Mucosa of descending colon (tissue), 3 donors: ENCODE results near the gene IL26. TPM values are rescaled to one million over a fixed set of nuclear protein-coding genes. Genes with fewer than 3 reads are reported as not detected.
"Not testable (repeated sequence)": the region's sequence is repeated elsewhere in the genome, so short reads cannot be mapped to it uniquely, and the experiment has no call there.

ENCODE experiments used
- ATAC-seq: fragments of 200-7000 bp; cut with Tn5 transposase; one replicate; pipeline ENCODE4 v1.9.1; 2020; ENCODE audit warnings: mild to moderate bottlenecking, moderate library complexity
- DNase-seq, 3 donors: peaks; one replicate each; pipeline ENCODE4 v3.0.0-alpha.2; 2020
- H3K36me3 ChIP-seq: fragments of 200-600 bp; one replicate; pipeline ENCODE4 v1.8.0; 2021; ENCODE audit warnings: low read depth, mild to moderate bottlenecking
- H3K4me1 ChIP-seq: fragments of 200-600 bp; one replicate; pipeline ENCODE4 v1.8.0; 2021; ENCODE audit warnings: low read depth, mild to moderate bottlenecking
- H3K4me3 ChIP-seq: fragments of 200-600 bp; one replicate; pipeline ENCODE4 v1.8.0; 2021; ENCODE audit warnings: mild to moderate bottlenecking
- H3K9me3 ChIP-seq: fragments of 200-600 bp; one replicate; pipeline ENCODE4 v1.8.0; 2021; ENCODE audit warnings: mild to moderate bottlenecking
- intact Hi-C, 2 donors: fragments of 100-400 bp; cut with DNase I in 1 of 2; cut with micrococcal nuclease in 1 of 2; formaldehyde crosslinking; loops; one replicate each; pipeline versions ENCODE4 v1.11.0 to v1.11.1; 2022; cut with DNase I, micrococcal nuclease
- total RNA-seq, 3 donors: library from RNA; stranded (reverse); fragmentation: NEBNext Ultra II Directional in 2 of 3; extraction: Animal tissue kit (Norgen Biotek cat#: 25700) in 2 of 3; gene quantifications; one replicate each; pipeline versions ENCODE4 v1.2.1 to v1.2.4, GENCODE V29; 2021 to 2023
- TF ChIP-seq, protein P1 (sequence below): fragments of 200-600 bp; IDR thresholded peaks from one replicate; pipeline ENCODE4 v1.8.0; 2022; ENCODE audit warnings: antibody characterized with exemption, mild to moderate bottlenecking
- donor health status: DM: no; HTN: no; CAD: no; lungs with moderate emphysema.
- donor health status: DM: no; HTN: no; CAD: no.
- donor health status: DM: no; HTN: yes; CAD: no.

Gene IL26
- total RNA-seq, 3 donors from 2014 or later, result not detected

DNA sequence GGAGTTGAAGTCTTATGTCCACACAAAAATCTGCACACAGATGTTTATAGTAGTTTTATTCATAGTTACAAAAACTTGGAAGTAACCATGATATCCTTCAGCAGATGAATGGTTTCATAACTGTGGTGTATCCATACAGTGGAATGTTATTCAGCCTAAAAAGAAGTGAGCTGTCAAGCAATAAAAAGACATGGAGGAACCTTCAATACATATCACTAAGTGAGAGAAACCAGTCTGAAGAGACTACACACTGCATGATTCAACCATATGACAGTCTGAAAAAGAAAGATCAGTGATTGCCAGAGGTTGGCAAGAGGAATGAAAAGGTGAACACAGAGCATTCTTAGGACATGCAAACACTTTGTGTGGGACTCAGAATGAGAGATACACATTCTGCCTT, 47.4 kb downstream of the IL26 start:
- H3K9me3 ChIP-seq, result no peaks in the 10 kb centered on the region
- DNase-seq (no peak), ATAC-seq (no peak)
- H3K4me3 ChIP-seq, result no peak overlapping the region
- intact Hi-C loops, result no loop called here
- H3K36me3 ChIP-seq, result no peaks in the 10 kb centered on the region
- TF ChIP-seq, protein P1, sequence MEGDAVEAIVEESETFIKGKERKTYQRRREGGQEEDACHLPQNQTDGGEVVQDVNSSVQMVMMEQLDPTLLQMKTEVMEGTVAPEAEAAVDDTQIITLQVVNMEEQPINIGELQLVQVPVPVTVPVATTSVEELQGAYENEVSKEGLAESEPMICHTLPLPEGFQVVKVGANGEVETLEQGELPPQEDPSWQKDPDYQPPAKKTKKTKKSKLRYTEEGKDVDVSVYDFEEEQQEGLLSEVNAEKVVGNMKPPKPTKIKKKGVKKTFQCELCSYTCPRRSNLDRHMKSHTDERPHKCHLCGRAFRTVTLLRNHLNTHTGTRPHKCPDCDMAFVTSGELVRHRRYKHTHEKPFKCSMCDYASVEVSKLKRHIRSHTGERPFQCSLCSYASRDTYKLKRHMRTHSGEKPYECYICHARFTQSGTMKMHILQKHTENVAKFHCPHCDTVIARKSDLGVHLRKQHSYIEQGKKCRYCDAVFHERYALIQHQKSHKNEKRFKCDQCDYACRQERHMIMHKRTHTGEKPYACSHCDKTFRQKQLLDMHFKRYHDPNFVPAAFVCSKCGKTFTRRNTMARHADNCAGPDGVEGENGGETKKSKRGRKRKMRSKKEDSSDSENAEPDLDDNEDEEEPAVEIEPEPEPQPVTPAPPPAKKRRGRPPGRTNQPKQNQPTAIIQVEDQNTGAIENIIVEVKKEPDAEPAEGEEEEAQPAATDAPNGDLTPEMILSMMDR, result no peak
- no peaks in the 10 kb centered on the region for H3K4me1 ChIP-seq

DNA sequence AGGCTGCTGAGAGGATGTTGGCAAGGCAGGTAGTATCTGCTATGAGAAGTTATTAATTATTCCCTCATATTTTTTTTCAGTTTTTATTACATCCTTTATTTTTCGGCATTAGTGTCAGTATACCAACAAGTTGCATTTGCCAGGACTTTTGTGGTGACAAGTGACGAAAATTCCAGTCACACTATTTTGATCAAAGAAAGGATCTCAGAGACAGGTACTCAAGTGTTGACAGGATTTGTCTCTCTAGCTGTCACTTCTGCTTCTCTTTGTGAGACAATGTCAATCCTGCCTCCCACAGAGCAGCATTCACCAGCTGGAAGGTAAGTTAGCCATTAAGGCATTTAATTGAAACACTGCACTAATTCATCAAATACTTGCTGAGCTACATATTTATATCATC, 48.0 kb downstream of the IL26 start:
- intact Hi-C loops, result no loop called here
- Histone ChIP-seq H3K4me3 (no peak overlapping the region), H3K36me3 (no peaks in the 10 kb centered on the region), H3K4me1 (no peaks in the 10 kb centered on the region), H3K9me3 (no peaks in the 10 kb centered on the region)
- TF ChIP-seq, protein P1, result no peak
- no peak for ATAC-seq
- DNase-seq, result no peak

DNA sequence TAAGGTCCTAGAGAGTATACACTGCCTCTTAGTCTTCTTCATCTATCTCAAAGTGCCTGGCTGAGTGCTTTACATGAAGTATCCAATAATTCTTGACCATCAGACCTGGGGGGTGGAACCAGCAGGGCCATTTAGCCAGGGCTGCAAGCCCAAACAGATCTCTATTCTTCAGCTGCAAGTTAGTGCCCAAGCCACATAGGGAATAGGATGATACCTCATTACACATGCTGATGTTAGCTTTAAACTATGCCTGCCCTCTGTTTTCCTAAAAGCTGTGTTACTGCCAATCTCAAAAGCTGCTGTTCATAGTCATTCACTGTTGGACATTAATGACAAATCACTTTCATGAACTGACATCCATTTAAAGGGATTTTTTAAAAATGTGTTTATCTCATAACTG, 49.4 kb downstream of the IL26 start:
- DNase-seq (no peak), ATAC-seq (no peak)
- Histone ChIP-seq H3K36me3 (no peaks in the 10 kb centered on the region), H3K4me1 (no peaks in the 10 kb centered on the region), H3K4me3 (no peak overlapping the region), H3K9me3 (no peaks in the 10 kb centered on the region)
- TF ChIP-seq, protein P1, result no peak
- intact Hi-C loops, result no loop called here

DNA sequence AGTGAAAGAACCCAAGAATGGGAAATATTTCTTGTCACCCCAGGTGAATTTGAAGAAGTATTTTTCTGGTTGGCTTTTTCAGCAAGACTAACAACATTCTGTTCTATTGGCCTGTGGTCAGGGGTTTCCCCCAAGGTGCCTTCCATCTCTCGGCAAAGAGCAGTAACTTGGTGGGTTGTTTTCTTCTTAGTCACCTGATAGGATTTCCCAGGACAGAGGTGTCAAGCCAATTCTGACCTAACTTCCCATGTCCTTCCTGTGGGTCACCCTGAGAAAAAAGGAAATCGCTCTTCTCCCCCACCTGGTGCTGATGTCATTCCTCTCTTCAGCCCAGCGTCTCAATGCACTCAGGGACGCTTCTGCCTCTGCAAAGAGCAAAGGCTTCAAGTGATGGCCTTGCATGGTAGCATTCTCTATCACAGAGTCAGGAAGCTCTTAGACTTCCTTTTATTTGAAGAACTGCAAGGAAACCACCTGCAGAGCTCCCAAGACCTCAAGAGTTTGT, 50.0 kb downstream of the IL26 start:
- intact Hi-C loops, result no loop called here
- TF ChIP-seq, protein P1, result no peak
- Histone ChIP-seq H3K36me3 (no peaks in the 10 kb centered on the region), H3K4me1 (no peaks in the 10 kb centered on the region), H3K4me3 (no peak overlapping the region), H3K9me3 (no peaks in the 10 kb centered on the region)
- peak in 1 of 3 donors; percentile 4 for DNase-seq
- ATAC-seq, result peak; percentile 73

DNA sequence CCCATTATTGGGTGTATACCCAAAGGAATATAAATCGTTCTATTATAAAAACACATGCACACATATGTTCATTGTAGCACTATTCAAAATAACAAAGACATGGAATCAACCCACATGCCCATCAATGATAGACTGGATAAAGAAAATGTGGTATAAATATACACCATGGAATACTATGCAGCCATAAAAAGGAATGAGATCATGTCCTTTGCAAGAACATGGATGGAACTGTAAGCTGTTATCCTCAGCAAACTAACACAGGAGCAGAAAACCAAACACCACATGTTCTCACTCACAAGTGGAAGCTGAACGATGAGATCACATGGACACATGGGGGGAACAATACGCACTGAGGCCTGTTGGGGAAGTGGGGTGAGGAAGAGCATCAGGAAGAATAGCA, 50.8 kb downstream of the IL26 start:
- H3K4me3 ChIP-seq, ATAC-seq, DNase-seq, H3K4me1 ChIP-seq, H3K36me3 ChIP-seq, H3K9me3 ChIP-seq, intact Hi-C loops: not testable (repeated sequence)

DNA sequence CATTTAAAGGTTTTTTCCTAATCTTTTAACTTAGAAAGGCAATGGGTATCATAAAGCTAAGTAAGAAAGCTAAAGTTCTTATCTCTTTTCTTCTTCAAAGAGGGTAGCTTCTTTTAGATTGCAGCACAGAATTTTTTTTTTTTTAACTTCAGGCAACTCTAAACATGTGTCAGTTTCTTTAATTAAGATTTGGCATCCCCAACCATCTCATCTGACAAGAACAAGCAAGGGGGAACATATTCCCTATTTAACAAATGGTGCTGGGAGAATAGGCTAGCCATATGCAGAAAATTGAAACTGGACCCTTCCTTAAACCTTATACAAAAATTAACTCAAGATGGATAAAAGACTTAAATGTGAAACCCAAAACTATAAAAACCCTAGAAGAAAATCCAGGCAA, 51.8 kb downstream of the IL26 start:
- intact Hi-C loops, result no loop called here
- TF ChIP-seq, protein P1, result no peak
- H3K36me3 ChIP-seq, result no peaks in the 10 kb centered on the region
- no peak for DNase-seq
- no peaks in the 10 kb centered on the region for H3K9me3 ChIP-seq
- no peak for ATAC-seq
- no peak overlapping the region for H3K4me3 ChIP-seq
- no peaks in the 10 kb centered on the region for H3K4me1 ChIP-seq
